ENCODE data around the gene MLYCD. TPM values are rescaled to one million over a fixed set of nuclear protein-coding genes. Genes with fewer than 3 reads are reported as not detected.

MLYCD gene
- total RNA-seq, 1 donor from 2014 or later, result 2.8 TPM

DNA sequence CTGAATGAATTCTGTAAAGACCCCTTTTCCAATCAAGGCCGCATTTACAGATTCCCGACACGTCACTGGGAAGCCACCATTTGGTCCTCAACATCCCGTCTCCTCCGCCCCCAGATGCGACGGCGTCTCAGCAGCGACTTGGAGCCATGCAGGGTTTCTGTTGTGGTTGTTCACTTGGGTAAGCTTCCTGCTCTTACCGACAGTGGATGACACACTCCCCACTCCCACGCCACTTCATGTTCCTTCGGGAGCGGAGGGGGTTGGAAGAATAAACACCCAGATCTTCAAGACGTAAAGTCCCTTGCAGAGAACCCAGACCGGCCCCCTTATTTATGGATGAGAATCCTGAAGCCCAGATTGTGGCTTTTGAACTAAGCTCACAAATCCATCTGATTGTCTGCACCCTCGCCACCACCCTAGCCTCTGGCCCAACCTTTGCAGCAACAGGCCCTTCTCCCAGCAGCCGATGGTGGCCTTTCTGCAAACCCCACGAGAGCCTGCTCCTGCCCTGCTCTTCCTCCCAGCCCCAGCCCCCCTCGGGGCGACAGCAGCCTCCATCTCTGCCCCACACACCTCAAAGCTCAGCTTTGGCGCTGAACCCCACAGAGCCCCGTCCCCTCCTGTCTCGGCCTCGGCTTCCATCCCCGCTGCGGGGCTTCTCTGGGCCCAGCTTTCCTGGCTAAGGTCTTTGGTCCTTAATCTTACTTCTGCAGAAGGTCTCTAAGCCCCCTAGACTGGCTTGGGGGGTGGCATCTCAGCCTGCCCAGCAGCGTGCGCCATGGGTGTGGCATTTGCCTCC is 35.2 kb downstream of the MLYCD start:
- TF ChIP-seq, protein P1, sequence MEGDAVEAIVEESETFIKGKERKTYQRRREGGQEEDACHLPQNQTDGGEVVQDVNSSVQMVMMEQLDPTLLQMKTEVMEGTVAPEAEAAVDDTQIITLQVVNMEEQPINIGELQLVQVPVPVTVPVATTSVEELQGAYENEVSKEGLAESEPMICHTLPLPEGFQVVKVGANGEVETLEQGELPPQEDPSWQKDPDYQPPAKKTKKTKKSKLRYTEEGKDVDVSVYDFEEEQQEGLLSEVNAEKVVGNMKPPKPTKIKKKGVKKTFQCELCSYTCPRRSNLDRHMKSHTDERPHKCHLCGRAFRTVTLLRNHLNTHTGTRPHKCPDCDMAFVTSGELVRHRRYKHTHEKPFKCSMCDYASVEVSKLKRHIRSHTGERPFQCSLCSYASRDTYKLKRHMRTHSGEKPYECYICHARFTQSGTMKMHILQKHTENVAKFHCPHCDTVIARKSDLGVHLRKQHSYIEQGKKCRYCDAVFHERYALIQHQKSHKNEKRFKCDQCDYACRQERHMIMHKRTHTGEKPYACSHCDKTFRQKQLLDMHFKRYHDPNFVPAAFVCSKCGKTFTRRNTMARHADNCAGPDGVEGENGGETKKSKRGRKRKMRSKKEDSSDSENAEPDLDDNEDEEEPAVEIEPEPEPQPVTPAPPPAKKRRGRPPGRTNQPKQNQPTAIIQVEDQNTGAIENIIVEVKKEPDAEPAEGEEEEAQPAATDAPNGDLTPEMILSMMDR (IDR thresholded peaks at IDR 0.05; ENCODE audit: insufficient read depth, low read depth, low read length), result no peak
- Mint-ChIP-seq H3K36me3 (ENCODE audit: low read depth, unreplicated experiment) (peaks cover 8% of the 10 kb centered on the region), H3K4me3 (ENCODE audit: unreplicated experiment) (peak overlapping the region; percentile 20), H3K27ac (ENCODE audit: unreplicated experiment) (no peak overlapping the region), H3K9me3 (ENCODE audit: unreplicated experiment) (peaks cover 5% of the 10 kb centered on the region), H3K27me3 (ENCODE audit: low read depth, unreplicated experiment) (peaks cover 14% of the 10 kb centered on the region), H3K4me1 (ENCODE audit: low read depth, unreplicated experiment) (peaks cover 12% of the 10 kb centered on the region)
- H2AFZ ChIP-seq (ENCODE audit: low read depth, low read length), result no peak overlapping the region
- H3K4me2 ChIP-seq (ENCODE audit: low read length), result peak overlapping the region; percentile 37
- no peaks in the 10 kb centered on the region for H3K79me2 ChIP-seq (ENCODE audit: insufficient read depth, low read length)
- FAIRE-seq, result no peak
- H3K9me3 ChIP-seq (ENCODE audit: insufficient read depth, low read depth, low read length), result no peaks in the 10 kb centered on the region
- H3K9ac ChIP-seq (ENCODE audit: low read length), result no peak overlapping the region
- H3K27me3 ChIP-seq (ENCODE audit: insufficient read depth, low read length), result peaks cover 2% of the 10 kb centered on the region
- H3K4me1 ChIP-seq (ENCODE audit: insufficient read depth, low read length), result peaks cover 7% of the 10 kb centered on the region
- H3K4me3 ChIP-seq (ENCODE audit: insufficient read depth, low read depth, low read length), result no peak overlapping the region
- peak; percentile 55 for DNase-seq (ENCODE audit: low read depth)
- H4K20me1 ChIP-seq (ENCODE audit: insufficient read depth, low read length), result no peaks in the 10 kb centered on the region
- no peaks in the 10 kb centered on the region for H3K36me3 ChIP-seq (ENCODE audit: insufficient read depth, low read length)
- H3K27ac ChIP-seq (ENCODE audit: low read depth, low read length), result no peak overlapping the region

- FAIRE-seq, result no peak
- peaks cover 16% of the 10 kb centered on the region for H3K4me1 Mint-ChIP-seq (ENCODE audit: low read depth, unreplicated experiment)
- peaks cover 2% of the 10 kb centered on the region for H3K27me3 ChIP-seq (ENCODE audit: insufficient read depth, low read length)
- peaks cover 7% of the 10 kb centered on the region for H3K4me1 ChIP-seq (ENCODE audit: insufficient read depth, low read length)
- no peak overlapping the region for H2AFZ ChIP-seq (ENCODE audit: low read depth, low read length)
- H3K27me3 Mint-ChIP-seq (ENCODE audit: low read depth, unreplicated experiment), result peaks cover 14% of the 10 kb centered on the region
- DNase-seq (ENCODE audit: low read depth), result no peak
- H3K9ac ChIP-seq (ENCODE audit: low read length), result no peak overlapping the region
- H3K27ac Mint-ChIP-seq (ENCODE audit: unreplicated experiment), result no peak overlapping the region
- H3K27ac ChIP-seq (ENCODE audit: low read depth, low read length), result no peak overlapping the region
- peaks cover 8% of the 10 kb centered on the region for H3K36me3 Mint-ChIP-seq (ENCODE audit: low read depth, unreplicated experiment)
- H3K9me3 Mint-ChIP-seq (ENCODE audit: unreplicated experiment), result peaks cover 5% of the 10 kb centered on the region
- no peaks in the 10 kb centered on the region for H3K79me2 ChIP-seq (ENCODE audit: insufficient read depth, low read length)
- no peaks in the 10 kb centered on the region for H3K9me3 ChIP-seq (ENCODE audit: insufficient read depth, low read depth, low read length)
- H3K4me3 Mint-ChIP-seq (ENCODE audit: unreplicated experiment), result no peak overlapping the region
- TF ChIP-seq, protein P1 (IDR thresholded peaks at IDR 0.05; ENCODE audit: insufficient read depth, low read depth, low read length), result no peak
- TF ChIP-seq EZH2 (IDR thresholded peaks at IDR 0.05; ENCODE audit: insufficient read depth, low read length), result no peak
- H3K4me2 ChIP-seq (ENCODE audit: low read length), result no peak overlapping the region
- H3K36me3 ChIP-seq (ENCODE audit: insufficient read depth, low read length), result no peaks in the 10 kb centered on the region
- H4K20me1 ChIP-seq (ENCODE audit: insufficient read depth, low read length), result no peaks in the 10 kb centered on the region
- no peak overlapping the region for H3K4me3 ChIP-seq (ENCODE audit: insufficient read depth, low read depth, low read length)
Observed at GRCh38 chr16:83934684-83934977, 35.7 kb downstream of the MLYCD start.

All from astrocyte (in vitro differentiated cells and primary cell).